Neuronal stem cell (in vitro differentiated cells): Measurements from ENCODE around the gene AP1B1.
A peak's percentile ranks its signal among the peaks of the same experiment; 100 is the strongest.

Experiments used
- DNase-seq: peaks from one replicate; pipeline ENCODE4 v3.0.0-alpha.2; 2013; ENCODE audit warnings: low spot score
- H2AFZ ChIP-seq: one replicate; pipeline ENCODE4 v1.6.1; 2013; ENCODE audit warnings: mild to moderate bottlenecking, low read length, inconsistent platforms
- H2AK5ac ChIP-seq: 2 replicates; pipeline ENCODE4 v1.6.1; 2013; ENCODE audit warnings: low read depth, mild to moderate bottlenecking, inconsistent platforms, low read length, moderate library complexity, mixed read lengths
- H2BK120ac ChIP-seq: 2 replicates; pipeline ENCODE4 v1.6.1; 2013; ENCODE audit warnings: low read depth, mild to moderate bottlenecking, inconsistent platforms, low read length, moderate library complexity, mixed read lengths
- H2BK12ac ChIP-seq: one replicate; pipeline ENCODE4 v1.6.1; 2013; ENCODE audit warnings: low read length, inconsistent platforms
- H2BK15ac ChIP-seq: 2 replicates; pipeline ENCODE4 v1.6.1; 2013; ENCODE audit warnings: mild to moderate bottlenecking, low read length, inconsistent platforms, mixed read lengths
- H2BK5ac ChIP-seq: one replicate; pipeline ENCODE4 v1.6.1; 2013; ENCODE audit warnings: inconsistent platforms, mild to moderate bottlenecking, low read length, moderate library complexity
- H3K14ac ChIP-seq: one replicate; pipeline ENCODE4 v1.6.1; 2013; ENCODE audit warnings: low read length, inconsistent platforms
- H3K18ac ChIP-seq: 2 replicates; pipeline ENCODE4 v1.6.1; 2013; ENCODE audit warnings: low read length, inconsistent platforms
- H3K23ac ChIP-seq: 2 replicates; pipeline ENCODE4 v1.6.1; 2013; ENCODE audit warnings: low read depth, mild to moderate bottlenecking, mixed read lengths, low read length, inconsistent platforms; ENCODE audit not compliant: poor library complexity
- H3K27ac ChIP-seq: replicated peaks from 3 replicates; pipeline ENCODE4 v1.5.1; 2013; ENCODE audit warnings: low read length, inconsistent platforms
- H3K27me3 ChIP-seq, 3 experiments: 2 replicates each; pipeline ENCODE4 v1.6.1; 2013; ENCODE audit warnings: low read length in 3 of 3, mild to moderate bottlenecking in 2 of 3, inconsistent platforms in 1 of 3, low read depth in 1 of 3, mixed read lengths in 1 of 3, moderate library complexity in 1 of 3; ENCODE audit not compliant: control insufficient read depth in 3 of 3, insufficient read depth in 3 of 3
- H3K36me3 ChIP-seq, 2 donors: replicated peaks in 1 of 2; 2 replicates each; pipeline ENCODE4 v1.6.1; 2013; ENCODE audit warnings: low read length in 2 of 2; ENCODE audit not compliant: control insufficient read depth in 2 of 2, insufficient read depth in 2 of 2
- H3K4ac ChIP-seq: 2 replicates; pipeline ENCODE4 v1.6.1; 2013; ENCODE audit warnings: inconsistent platforms, mild to moderate bottlenecking, low read length, moderate library complexity
- H3K4me1 ChIP-seq, 2 donors: 1 replicate in 1 of 2; 2 replicates in 1 of 2; pipeline ENCODE4 v1.6.1; 2013; ENCODE audit warnings: low read length in 2 of 2, low read depth in 1 of 2; ENCODE audit not compliant: control insufficient read depth in 2 of 2, insufficient read depth in 1 of 2
- H3K4me2 ChIP-seq: one replicate; pipeline ENCODE4 v1.6.1; 2013; ENCODE audit warnings: mild to moderate bottlenecking, low read length, inconsistent platforms; ENCODE audit not compliant: insufficient read depth, poor library complexity, severe bottlenecking
- H3K4me3 ChIP-seq, 2 donors: 2 replicates each; pipeline ENCODE4 v1.5.1; 2013; ENCODE audit warnings: low read length in 2 of 2, mild to moderate bottlenecking in 2 of 2, inconsistent platforms in 1 of 2, moderate library complexity in 1 of 2
- H3K79me1 ChIP-seq: one replicate; pipeline ENCODE4 v1.6.1; 2013; ENCODE audit warnings: low read depth, mild to moderate bottlenecking, inconsistent platforms, low read length, moderate library complexity
- H3K9ac ChIP-seq: one replicate; pipeline ENCODE4 v1.6.1; 2013; ENCODE audit warnings: mild to moderate bottlenecking, low read depth, low read length, inconsistent platforms; ENCODE audit not compliant: poor library complexity
- H3K9me3 ChIP-seq, 2 donors: replicated peaks in 1 of 2; 2 replicates each; pipeline versions ENCODE3 to v1.6.1; 2013; ENCODE audit warnings: low read length in 2 of 2, mild to moderate bottlenecking in 2 of 2, inconsistent platforms in 1 of 2, low read depth in 1 of 2, mixed read lengths in 1 of 2, moderate library complexity in 1 of 2; ENCODE audit not compliant: control insufficient read depth in 2 of 2, insufficient read depth in 1 of 2
- H4K8ac ChIP-seq: one replicate; pipeline ENCODE4 v1.6.1; 2013; ENCODE audit warnings: low read depth, mild to moderate bottlenecking, inconsistent platforms, low read length, moderate library complexity
- H4K91ac ChIP-seq: one replicate; pipeline ENCODE4 v1.6.1; 2013; ENCODE audit warnings: low read length, low read depth, mild to moderate bottlenecking, inconsistent platforms; ENCODE audit not compliant: poor library complexity
- WGBS, 2 donors: extraction: QIAGEN DNeasy Blood & Tissue Kit; methylation state at CpG; one replicate each; pipeline ENCODE4 v1.1.7; 2013; ENCODE audit warnings: missing lambda C conversion rate in 2 of 2, mixed read lengths in 1 of 2; ENCODE audit not compliant: insufficient read length in 2 of 2, insufficient replicate concordance in 1 of 2; ENCODE audit errors: extremely low coverage in 2 of 2; 5-methylcytosine and 5-hydroxymethylcytosine counted together

The AP1B1 gene

DNA sequence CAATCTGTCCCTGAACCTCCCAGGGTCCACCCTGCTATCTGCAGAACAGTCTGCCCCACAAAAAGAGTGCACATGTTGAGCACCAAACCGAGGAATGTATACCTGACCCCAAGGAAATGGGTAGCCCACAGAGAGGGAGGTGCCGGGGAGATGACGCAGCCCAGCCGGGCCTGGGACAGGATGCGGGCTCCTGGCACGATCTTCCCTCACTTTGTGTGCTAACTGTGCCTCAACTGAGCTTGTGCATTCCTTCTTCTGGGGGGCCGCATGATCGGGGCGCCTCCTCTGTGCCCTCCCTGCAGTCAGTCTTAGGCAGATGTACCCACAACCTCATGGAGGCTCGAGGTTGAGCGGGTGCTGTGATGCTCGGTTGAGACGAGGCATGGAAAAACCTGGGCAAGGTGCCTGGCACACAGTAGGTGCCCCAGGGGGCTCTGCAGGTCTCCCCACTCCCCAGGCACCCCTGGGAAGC is 79.5 kb downstream of the AP1B1 start:
- peak overlapping the region; percentile 84 for H3K14ac ChIP-seq
- no peak overlapping the region for H3K4me3 ChIP-seq
- WGBS, 2 donors: no CpG with 5 or more reads among the region's 13 CpGs
- H2AFZ ChIP-seq: no peak overlapping the region
- peak overlapping the region; percentile 86 for H3K23ac ChIP-seq
- H2BK120ac ChIP-seq: peak overlapping the region; percentile 24
- H2BK12ac ChIP-seq: peak overlapping the region; percentile 47
- H2BK15ac ChIP-seq: peak overlapping the region; percentile 99
- no peak overlapping the region for H4K91ac ChIP-seq
- H3K36me3 ChIP-seq: no peaks in the 10 kb centered on the region
- H2AK5ac ChIP-seq: peak overlapping the region; percentile 78
- H3K9me3 ChIP-seq: peaks cover 0 to 5% of the 10 kb centered on the region in 2 donors
- no peak overlapping the region for H3K4me2 ChIP-seq
- H3K79me1 ChIP-seq: peaks cover 4% of the 10 kb centered on the region
- H3K18ac ChIP-seq: peak overlapping the region; percentile 76
- no peak overlapping the region for H4K8ac ChIP-seq
- DNase-seq: no peak
- peaks cover 6 to 17% (median 11%) of the 10 kb centered on the region in 3 experiments for H3K27me3 ChIP-seq
- H3K4ac ChIP-seq: no peak overlapping the region
- H3K27ac ChIP-seq: no peak overlapping the region
- H3K4me1 ChIP-seq: peaks cover 23 to 28% of the 10 kb centered on the region in 2 donors
- H3K9ac ChIP-seq: no peak overlapping the region
- peak overlapping the region; percentile 87 for H2BK5ac ChIP-seq

DNA sequence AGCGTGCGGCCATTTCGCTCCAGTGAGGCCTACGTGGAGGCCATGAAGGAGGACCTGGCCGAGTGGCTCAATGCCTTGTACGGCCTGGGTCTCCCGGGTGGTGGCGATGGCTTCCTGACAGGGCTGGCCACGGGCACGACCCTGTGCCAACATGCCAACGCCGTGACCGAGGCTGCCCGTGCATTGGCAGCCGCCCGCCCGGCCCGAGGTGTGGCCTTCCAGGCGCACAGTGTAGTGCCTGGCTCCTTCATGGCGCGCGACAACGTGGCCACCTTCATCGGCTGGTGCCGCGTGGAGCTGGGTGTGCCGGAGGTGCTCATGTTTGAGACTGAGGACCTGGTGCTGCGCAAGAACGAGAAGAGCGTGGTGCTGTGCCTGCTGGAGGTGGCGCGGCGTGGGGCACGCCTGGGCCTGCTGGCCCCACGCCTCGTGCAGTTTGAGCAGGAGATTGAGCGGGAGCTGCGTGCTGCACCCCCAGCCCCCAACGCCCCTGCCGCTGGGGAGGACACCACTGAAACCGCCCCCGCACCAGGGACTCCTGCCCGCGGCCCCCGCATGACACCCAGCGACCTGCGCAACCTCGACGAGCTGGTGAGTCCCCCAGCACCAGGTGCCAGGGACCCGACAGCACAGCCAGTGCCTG is 80.1 kb downstream of the AP1B1 start:
- peak overlapping the region; percentile 86 for H3K23ac ChIP-seq
- no peak overlapping the region for H3K4me3 ChIP-seq
- H3K4me2 ChIP-seq: no peak overlapping the region
- no peak for DNase-seq
- H3K4ac ChIP-seq: peak overlapping the region; percentile 93
- H3K79me1 ChIP-seq: peaks cover 4% of the 10 kb centered on the region
- H2AK5ac ChIP-seq: peak overlapping the region; percentile 78
- peaks cover 0 to under 1% of the 10 kb centered on the region in 2 donors for H3K9me3 ChIP-seq
- peak overlapping the region; percentile 47 for H2BK12ac ChIP-seq
- H2BK15ac ChIP-seq: peak overlapping the region; percentile 99
- WGBS, 2 donors: no CpG with 5 or more reads among the region's 50 CpGs
- H3K36me3 ChIP-seq: no peaks in the 10 kb centered on the region
- H2BK5ac ChIP-seq: peak overlapping the region; percentile 87
- H4K8ac ChIP-seq: peak overlapping the region; percentile 23
- H2AFZ ChIP-seq: no peak overlapping the region
- peak overlapping the region; percentile 24 for H2BK120ac ChIP-seq
- peak overlapping the region; percentile 76 for H3K18ac ChIP-seq
- H3K14ac ChIP-seq: peak overlapping the region; percentile 84
- no peak overlapping the region for H4K91ac ChIP-seq
- peaks cover 23 to 28% of the 10 kb centered on the region in 2 donors for H3K4me1 ChIP-seq
- no peak overlapping the region for H3K27ac ChIP-seq
- peaks cover under 1 to 11% (median 5%) of the 10 kb centered on the region in 3 experiments for H3K27me3 ChIP-seq
- peak overlapping the region; percentile 82 for H3K9ac ChIP-seq

DNA sequence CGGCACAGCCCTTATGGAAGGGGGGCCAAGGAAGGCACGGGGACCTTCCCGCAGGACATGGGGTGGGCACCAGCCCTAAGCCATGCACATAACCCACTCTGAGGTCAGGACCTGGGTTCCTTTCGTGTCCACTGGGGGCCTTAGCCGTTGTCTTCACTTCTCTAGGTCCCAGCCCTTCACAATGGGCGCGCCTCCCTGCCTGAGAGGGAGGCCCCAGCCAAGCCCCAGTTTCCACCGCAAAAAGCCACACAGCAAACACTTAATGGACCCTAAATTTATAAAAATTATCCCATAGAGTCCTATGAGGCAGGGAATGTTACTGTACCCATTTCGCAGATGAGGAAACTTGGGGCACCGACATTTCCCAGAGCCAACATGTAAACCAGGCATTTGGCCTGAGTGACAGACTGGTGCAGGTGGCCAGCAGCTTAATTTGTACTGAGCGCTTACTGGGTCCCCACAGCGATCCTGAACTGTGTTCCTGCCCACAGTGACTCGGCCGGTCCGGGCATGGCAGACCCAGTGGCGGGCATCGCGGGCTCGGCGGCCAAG is 80.7 kb downstream of the AP1B1 start:
- no peak overlapping the region for H3K4ac ChIP-seq
- WGBS, 2 donors: no CpG with 5 or more reads among the region's 20 CpGs
- peak overlapping the region; percentile 82 for H3K9ac ChIP-seq
- peak overlapping the region; percentile 59 to 81 for H3K4me3 ChIP-seq
- no peak for DNase-seq
- peak overlapping the region; percentile 90 for H3K4me2 ChIP-seq
- peak overlapping the region; percentile 99 for H2AFZ ChIP-seq
- H3K79me1 ChIP-seq: peaks cover 4% of the 10 kb centered on the region
- H3K18ac ChIP-seq: peak overlapping the region; percentile 76
- H3K9me3 ChIP-seq: no peaks in the 10 kb centered on the region
- no peak overlapping the region for H4K91ac ChIP-seq
- H3K36me3 ChIP-seq: no peaks in the 10 kb centered on the region
- H3K27me3 ChIP-seq: peaks cover 0 to 5% (median 0%) of the 10 kb centered on the region in 3 experiments
- no peak overlapping the region for H3K27ac ChIP-seq
- H2BK12ac ChIP-seq: peak overlapping the region; percentile 47
- peak overlapping the region; percentile 86 for H3K23ac ChIP-seq
- peak overlapping the region; percentile 78 for H2AK5ac ChIP-seq
- peaks cover 22 to 28% of the 10 kb centered on the region in 2 donors for H3K4me1 ChIP-seq
- H2BK5ac ChIP-seq: peak overlapping the region; percentile 87
- H2BK15ac ChIP-seq: peak overlapping the region; percentile 99
- H3K14ac ChIP-seq: peak overlapping the region; percentile 84
- peak overlapping the region; percentile 24 for H2BK120ac ChIP-seq
- no peak overlapping the region for H4K8ac ChIP-seq
